Suprapubic skin (tissue), 4 donors: ENCODE measurements around the gene ATAD3C. TPM values are rescaled to one million over a fixed set of nuclear protein-coding genes. Genes with fewer than 3 reads are reported as not detected.
"Not testable (repeated sequence)": the region's sequence is repeated elsewhere in the genome, so short reads cannot be mapped to it uniquely, and the experiment has no call there.

Experiments
- DNase-seq, 2 donors: peaks; one replicate each; pipeline ENCODE4 v3.0.0-alpha.2; 2019; ENCODE audit warnings: low spot score in 2 of 2
- H3K27ac ChIP-seq: fragments of 200-600 bp; sonication (generic); one replicate; pipeline ENCODE4 v1.5.1; 2019
- H3K27me3 ChIP-seq: fragments of 200-600 bp; sonication (generic); one replicate; pipeline ENCODE4 v1.5.1; 2019
- H3K36me3 ChIP-seq: fragments of 200-600 bp; sonication (generic); one replicate; pipeline ENCODE4 v1.5.1; 2019
- H3K4me1 ChIP-seq: fragments of 200-600 bp; sonication (generic); one replicate; pipeline ENCODE4 v1.5.1; 2019
- H3K4me3 ChIP-seq: fragments of 200-600 bp; sonication (generic); one replicate; pipeline ENCODE4 v1.5.1; 2019; ENCODE audit warnings: mild to moderate bottlenecking
- H3K9me3 ChIP-seq: fragments of 200-600 bp; sonication (generic); one replicate; pipeline ENCODE4 v1.5.1; 2019
- CTCF ChIP-seq, 2 donors: fragments of 200-600 bp in 1 of 2; fragments of 450-650 bp in 1 of 2; sonication (generic) in 1 of 2; IDR thresholded peaks; one replicate each; pipeline ENCODE4 v1.5.1; 2016 to 2019; ENCODE audit warnings: antibody characterized with exemption in 2 of 2, mild to moderate bottlenecking in 1 of 2, moderate library complexity in 1 of 2
- EP300 ChIP-seq: sonication (generic); formaldehyde crosslinking; IDR thresholded peaks from one replicate; pipeline ENCODE4 v1.6.1; 2017; ENCODE audit warnings: antibody characterized with exemption
- POLR2A ChIP-seq, 2 donors: fragments of 450-650 bp; IDR thresholded peaks; one replicate each; pipeline ENCODE4 v1.6.1; 2017; ENCODE audit warnings: antibody characterized with exemption in 2 of 2, mild to moderate bottlenecking in 2 of 2, moderate library complexity in 2 of 2
- POLR2AphosphoS5 ChIP-seq, 3 donors: sonication (generic); formaldehyde crosslinking; IDR thresholded peaks; one replicate each; pipeline ENCODE4 v1.6.1; 2017; ENCODE audit warnings: antibody characterized with exemption in 3 of 3
- WGBS: methylation state at CpG from one replicate; pipeline ENCODE4 v1.1.5; 2018; 5-methylcytosine and 5-hydroxymethylcytosine counted together
- total RNA-seq, 4 donors: library from RNA; depleted of rRNA; stranded (reverse); fragments of >200 nt; gene quantifications; one replicate each; pipeline ENCODE4 v1.1.0, GENCODE V29; 2016

ATAD3C gene
- total RNA-seq, 4 donors from 2014 or later: 0.32 to 4.2 (median 1.2) TPM

GRCh38 chr1:1482856-1483255 lies 33.4 kb downstream of the ATAD3C start:
- Histone ChIP-seq H3K4me1 (no peaks in the 10 kb centered on the region), H3K9me3 (no peaks in the 10 kb centered on the region), H3K27ac (no peak overlapping the region), H3K27me3 (no peaks in the 10 kb centered on the region), H3K36me3 (peaks cover 84% of the 10 kb centered on the region), H3K4me3 (no peak overlapping the region)
- TF ChIP-seq EP300 (no peak), CTCF (IDR thresholded peaks at IDR 0.05) (no peak), POLR2AphosphoS5 (IDR thresholded peaks at IDR 0.05) (no peak), POLR2A (IDR thresholded peaks at IDR 0.05) (no peak)
- WGBS: 93% methylated on average over 14 of the region's 14 CpGs
- no peak for DNase-seq

GRCh38 chr1:1483714-1484113 lies 34.2 kb downstream of the ATAD3C start:
- no peaks in the 10 kb centered on the region for H3K4me1 ChIP-seq
- H3K9me3 ChIP-seq: no peaks in the 10 kb centered on the region
- TF ChIP-seq EP300 (no peak), POLR2AphosphoS5 (IDR thresholded peaks at IDR 0.05) (no peak), POLR2A (IDR thresholded peaks at IDR 0.05) (no peak), CTCF (IDR thresholded peaks at IDR 0.05) (no peak)
- H3K4me3 ChIP-seq: no peak overlapping the region
- 89% methylated on average over 14 of the region's 16 CpGs for WGBS
- H3K36me3 ChIP-seq: peaks cover 85% of the 10 kb centered on the region
- no peak overlapping the region for H3K27ac ChIP-seq
- H3K27me3 ChIP-seq: no peaks in the 10 kb centered on the region
- no peak for DNase-seq

- H3K27me3 ChIP-seq, H3K4me3 ChIP-seq, H3K9me3 ChIP-seq, DNase-seq, H3K27ac ChIP-seq, H3K4me1 ChIP-seq: not testable (repeated sequence)
- H3K36me3 ChIP-seq: peaks cover 87% of the 10 kb centered on the region
- 90% methylated on average over 16 of the region's 46 CpGs for WGBS
Observed at GRCh38 chr1:1484976-1485750, 35.7 kb downstream of the ATAD3C start.

GRCh38 chr1:1485755-1486317 lies 36.3 kb downstream of the ATAD3C start:
- DNase-seq, H3K4me1 ChIP-seq, H3K9me3 ChIP-seq, H3K27ac ChIP-seq, H3K4me3 ChIP-seq, H3K27me3 ChIP-seq: not testable (repeated sequence)
- H3K36me3 ChIP-seq: peaks cover 87% of the 10 kb centered on the region
- 99% methylated on average over 12 of the region's 31 CpGs for WGBS

GRCh38 chr1:1487701-1488100 lies 38.2 kb downstream of the ATAD3C start:
- H3K4me1 ChIP-seq: no peaks in the 10 kb centered on the region
- H3K36me3 ChIP-seq: peaks cover 93% of the 10 kb centered on the region
- H3K27me3 ChIP-seq: no peaks in the 10 kb centered on the region
- H3K9me3 ChIP-seq: no peaks in the 10 kb centered on the region
- no peak overlapping the region for H3K4me3 ChIP-seq
- H3K27ac ChIP-seq: no peak overlapping the region
- TF ChIP-seq CTCF (IDR thresholded peaks at IDR 0.05) (no peak), POLR2A (IDR thresholded peaks at IDR 0.05) (no peak), EP300 (no peak), POLR2AphosphoS5 (IDR thresholded peaks at IDR 0.05) (no peak)
- no peak for DNase-seq
- 98% methylated on average over 14 of the region's 18 CpGs for WGBS

GRCh38 chr1:1489231-1489630 lies 39.7 kb downstream of the ATAD3C start:
- TF ChIP-seq POLR2A (IDR thresholded peaks at IDR 0.05) (no peak), CTCF (IDR thresholded peaks at IDR 0.05) (no peak), EP300 (no peak), POLR2AphosphoS5 (IDR thresholded peaks at IDR 0.05) (no peak)
- DNase-seq: no peak
- WGBS: 100% methylated on average over 1 of the region's 16 CpGs
- Histone ChIP-seq H3K36me3 (peaks cover 93% of the 10 kb centered on the region), H3K27ac (no peak overlapping the region), H3K4me3 (no peak overlapping the region), H3K9me3 (no peaks in the 10 kb centered on the region), H3K4me1 (no peaks in the 10 kb centered on the region), H3K27me3 (no peaks in the 10 kb centered on the region)
